ENCODE data around the gene SSB.

DNA sequence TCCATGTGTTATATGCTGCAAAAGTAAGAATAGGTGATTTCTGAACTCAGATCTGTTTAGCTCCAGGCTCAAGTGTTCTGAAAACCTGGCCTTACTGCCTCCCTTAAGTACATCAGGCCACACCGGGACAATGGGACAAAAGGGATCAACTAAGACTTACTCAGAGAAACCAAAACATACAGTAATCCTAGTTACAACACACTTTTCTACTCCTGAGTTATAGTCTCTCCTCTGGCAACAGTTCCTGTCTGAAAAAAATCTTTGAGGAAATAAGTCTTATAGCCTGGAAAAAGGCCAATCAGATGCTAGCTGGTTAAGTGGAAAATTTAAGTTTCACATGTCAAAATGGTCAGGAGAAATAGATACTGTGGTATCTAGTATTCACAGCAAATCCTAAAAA is 20.4 kb downstream of the SSB start:
- TF ChIP-seq, protein P1, sequence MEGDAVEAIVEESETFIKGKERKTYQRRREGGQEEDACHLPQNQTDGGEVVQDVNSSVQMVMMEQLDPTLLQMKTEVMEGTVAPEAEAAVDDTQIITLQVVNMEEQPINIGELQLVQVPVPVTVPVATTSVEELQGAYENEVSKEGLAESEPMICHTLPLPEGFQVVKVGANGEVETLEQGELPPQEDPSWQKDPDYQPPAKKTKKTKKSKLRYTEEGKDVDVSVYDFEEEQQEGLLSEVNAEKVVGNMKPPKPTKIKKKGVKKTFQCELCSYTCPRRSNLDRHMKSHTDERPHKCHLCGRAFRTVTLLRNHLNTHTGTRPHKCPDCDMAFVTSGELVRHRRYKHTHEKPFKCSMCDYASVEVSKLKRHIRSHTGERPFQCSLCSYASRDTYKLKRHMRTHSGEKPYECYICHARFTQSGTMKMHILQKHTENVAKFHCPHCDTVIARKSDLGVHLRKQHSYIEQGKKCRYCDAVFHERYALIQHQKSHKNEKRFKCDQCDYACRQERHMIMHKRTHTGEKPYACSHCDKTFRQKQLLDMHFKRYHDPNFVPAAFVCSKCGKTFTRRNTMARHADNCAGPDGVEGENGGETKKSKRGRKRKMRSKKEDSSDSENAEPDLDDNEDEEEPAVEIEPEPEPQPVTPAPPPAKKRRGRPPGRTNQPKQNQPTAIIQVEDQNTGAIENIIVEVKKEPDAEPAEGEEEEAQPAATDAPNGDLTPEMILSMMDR (IDR thresholded peaks at IDR 0.05): no peak
- no peak for TF ChIP-seq EZH2 (IDR thresholded peaks at IDR 0.05)
